GM23338 (cell line): ENCODE measurements around the gene CACHD1. TPM values are rescaled to one million over a fixed set of nuclear protein-coding genes. Genes with fewer than 3 reads are reported as not detected.

Experiments used
- ATAC-seq: fragments of 200-7000 bp; cut with Tn5 transposase; 3 replicates; pipeline ENCODE4 v1.9.1; 2020
- DNase-seq: peaks from one replicate; pipeline ENCODE4 v3.0.0-alpha.2; 2015; ENCODE audit warnings: low spot score
- H2AFZ ChIP-seq: fragments of 200-600 bp; sonication (generic); 2 replicates; pipeline ENCODE4 v1.8.0; 2016; ENCODE audit warnings: antibody characterized with exemption, mild to moderate bottlenecking, moderate library complexity
- H3F3A ChIP-seq: fragments of 200-600 bp; sonication (generic); replicated peaks from 2 replicates; pipeline ENCODE4 v1.8.0; 2017; ENCODE audit warnings: antibody characterized with exemption, mixed run types, low read depth
- H3K27ac ChIP-seq: fragments of 200-600 bp; sonication (generic); 2 replicates; pipeline ENCODE4 v1.6.1; 2016; ENCODE audit warnings: low read depth
- H3K27me3 ChIP-seq: fragments of 200-600 bp; sonication (generic); 2 replicates; pipeline ENCODE4 v1.8.0; 2016; ENCODE audit warnings: mild to moderate bottlenecking, mixed run types, moderate library complexity; ENCODE audit not compliant: insufficient read depth
- H3K36me3 ChIP-seq: fragments of 200-600 bp; sonication (generic); 2 replicates; pipeline ENCODE4 v1.8.0; 2016; ENCODE audit warnings: mild to moderate bottlenecking; ENCODE audit not compliant: insufficient read depth
- H3K4me1 ChIP-seq: fragments of 200-600 bp; sonication (generic); 2 replicates; pipeline ENCODE4 v1.8.0; 2016; ENCODE audit warnings: mild to moderate bottlenecking, moderate library complexity; ENCODE audit not compliant: insufficient read depth
- H3K4me2 ChIP-seq: fragments of 200-600 bp; sonication (generic); 2 replicates; pipeline ENCODE4 v1.7.1; 2017; ENCODE audit warnings: mixed run types
- H3K4me3 ChIP-seq: fragments of 200-600 bp; sonication (generic); 2 replicates; pipeline ENCODE4 v1.6.1; 2016; ENCODE audit warnings: mixed run types
- H3K79me2 ChIP-seq: fragments of 200-600 bp; sonication (generic); replicated peaks from 2 replicates; pipeline ENCODE4 v1.8.0; 2017; ENCODE audit warnings: mild to moderate bottlenecking; ENCODE audit not compliant: insufficient read depth
- H3K9me2 ChIP-seq: fragments of 200-600 bp; sonication (generic); 2 replicates; pipeline ENCODE4 v1.8.0; 2017; ENCODE audit not compliant: insufficient read depth
- H4K20me1 ChIP-seq: fragments of 200-600 bp; sonication (generic); replicated peaks from 2 replicates; pipeline ENCODE4 v1.8.0; 2017; ENCODE audit warnings: mild to moderate bottlenecking; ENCODE audit not compliant: insufficient read depth
- H3K27ac Mint-ChIP-seq: 2 replicates; pipeline ENCODE4 v1.8.0; 2020; ENCODE audit warnings: inconsistent platforms, mild to moderate bottlenecking, moderate library complexity, mixed read lengths
- H3K27me3 Mint-ChIP-seq: 3 replicates; pipeline ENCODE4 v1.8.0; 2022; ENCODE audit warnings: low read depth, mild to moderate bottlenecking, moderate library complexity, mixed read lengths, inconsistent platforms; ENCODE audit not compliant: insufficient read depth, poor library complexity
- H3K36me3 Mint-ChIP-seq: 3 replicates; pipeline ENCODE4 v1.8.0; 2021; ENCODE audit warnings: low read depth, mild to moderate bottlenecking, inconsistent platforms, moderate library complexity, mixed read lengths
- H3K4me1 Mint-ChIP-seq: 3 replicates; pipeline ENCODE4 v1.8.0; 2020; ENCODE audit warnings: mild to moderate bottlenecking, inconsistent platforms, mixed read lengths
- H3K4me3 Mint-ChIP-seq: 3 replicates; pipeline ENCODE4 v1.8.0; 2021; ENCODE audit warnings: moderate library complexity, mild to moderate bottlenecking, inconsistent platforms, mixed read lengths
- H3K9me3 Mint-ChIP-seq: 3 replicates; pipeline ENCODE4 v1.8.0; 2020; ENCODE audit warnings: moderate library complexity, mild to moderate bottlenecking, inconsistent platforms, mixed read lengths
- CREB1 ChIP-seq: fragments of 250-450 bp; sonication (Bioruptor Pico); IDR thresholded peaks from 2 replicates; pipeline ENCODE4 v1.5.0; 2020; ENCODE audit warnings: low read depth, mild to moderate bottlenecking, moderate library complexity
- EZH2 ChIP-seq: fragments of 200-600 bp; sonication (generic); IDR thresholded peaks from one replicate; pipeline ENCODE4 v1.8.0; 2017; ENCODE audit warnings: antibody characterized with exemption, mild to moderate bottlenecking, low read depth; ENCODE audit not compliant: unreplicated experiment
- EZH2phosphoT487 ChIP-seq: fragments of 200-600 bp; sonication (generic); IDR thresholded peaks from one replicate; pipeline ENCODE4 v1.8.1; 2018; ENCODE audit warnings: antibody characterized with exemption; ENCODE audit not compliant: unreplicated experiment
- JUNB ChIP-seq: IDR thresholded peaks from one replicate; pipeline ENCODE4 v1.6.1; 2016; ENCODE audit warnings: antibody characterized with exemption; ENCODE audit not compliant: unreplicated experiment
- NANOG ChIP-seq: IDR thresholded peaks from 2 replicates; pipeline ENCODE4 v1.6.1; 2016; ENCODE audit warnings: antibody characterized with exemption, borderline replicate concordance
- POLR2AphosphoS5 ChIP-seq: IDR thresholded peaks from 2 replicates; pipeline ENCODE4 v1.6.1; 2016; ENCODE audit warnings: antibody characterized with exemption, low read depth
- STAT1 ChIP-seq: IDR thresholded peaks from one replicate; pipeline ENCODE4 v1.6.1; 2016; ENCODE audit warnings: antibody characterized with exemption; ENCODE audit not compliant: unreplicated experiment
- ZNF114 ChIP-seq: fragments of 250-450 bp; sonication (Bioruptor Pico); IDR thresholded peaks from 2 replicates; pipeline ENCODE4 v1.5.0; 2020; ENCODE audit warnings: mild to moderate bottlenecking, moderate library complexity
- polyA plus RNA-seq: library from polyadenylated mRNA; unstranded; fragments of >200 nt; fragmentation: Nextera tagmentation; extraction: Ambion mirVana; gene quantifications from 2 replicates; pipeline ENCODE4 v1.2.1, GENCODE V29; 2016
- total RNA-seq: library from RNA; depleted of rRNA; stranded (reverse); fragments of >200 nt; shearing (Covaris generic); gene quantifications from 2 replicates; pipeline ENCODE4 v1.2.3, GENCODE V29; 2014
- TF ChIP-seq, protein P1 (sequence below), 2 experiments: fragments of 200-600 bp in 1 of 2; sonication (generic) in 1 of 2; conservative IDR thresholded peaks; 2 replicates each; pipeline versions ENCODE4 v1.5.1 to v1.6.1; 2016 to 2017; ENCODE audit warnings: antibody characterized with exemption in 2 of 2, low read depth in 2 of 2, mild to moderate bottlenecking in 2 of 2, moderate library complexity in 1 of 2
- TF ChIP-seq, protein P2 (sequence below): IDR thresholded peaks from one replicate; pipeline ENCODE4 v1.6.1; 2018; ENCODE audit warnings: antibody characterized with exemption; ENCODE audit not compliant: unreplicated experiment
- TF ChIP-seq, protein P3 (sequence below): IDR thresholded peaks from 2 replicates; pipeline ENCODE4 v1.6.1; 2016; ENCODE audit warnings: antibody characterized with exemption

CACHD1 gene
- total and polyA plus RNA-seq, 2 experiments from 2014 or later, result 12.6 to 43.7 TPM

- H3K4me3 Mint-ChIP-seq, result no peak overlapping the region
- no peaks in the 10 kb centered on the region for H3K9me2 ChIP-seq
- H2AFZ ChIP-seq, result no peak overlapping the region
- H3K27me3 ChIP-seq, result no peaks in the 10 kb centered on the region
- no peak overlapping the region for H3K4me2 ChIP-seq
- DNase-seq (peak; percentile 51), ATAC-seq (no peak)
- no peaks in the 10 kb centered on the region for H3K9me3 Mint-ChIP-seq
- H3K4me1 Mint-ChIP-seq, result no peaks in the 10 kb centered on the region
- H3K79me2 ChIP-seq, result no peaks in the 10 kb centered on the region
- no peaks in the 10 kb centered on the region for H3K4me1 ChIP-seq
- no peaks in the 10 kb centered on the region for H3K27me3 Mint-ChIP-seq
- H3K27ac ChIP-seq, result no peak overlapping the region
- TF ChIP-seq, protein P1, sequence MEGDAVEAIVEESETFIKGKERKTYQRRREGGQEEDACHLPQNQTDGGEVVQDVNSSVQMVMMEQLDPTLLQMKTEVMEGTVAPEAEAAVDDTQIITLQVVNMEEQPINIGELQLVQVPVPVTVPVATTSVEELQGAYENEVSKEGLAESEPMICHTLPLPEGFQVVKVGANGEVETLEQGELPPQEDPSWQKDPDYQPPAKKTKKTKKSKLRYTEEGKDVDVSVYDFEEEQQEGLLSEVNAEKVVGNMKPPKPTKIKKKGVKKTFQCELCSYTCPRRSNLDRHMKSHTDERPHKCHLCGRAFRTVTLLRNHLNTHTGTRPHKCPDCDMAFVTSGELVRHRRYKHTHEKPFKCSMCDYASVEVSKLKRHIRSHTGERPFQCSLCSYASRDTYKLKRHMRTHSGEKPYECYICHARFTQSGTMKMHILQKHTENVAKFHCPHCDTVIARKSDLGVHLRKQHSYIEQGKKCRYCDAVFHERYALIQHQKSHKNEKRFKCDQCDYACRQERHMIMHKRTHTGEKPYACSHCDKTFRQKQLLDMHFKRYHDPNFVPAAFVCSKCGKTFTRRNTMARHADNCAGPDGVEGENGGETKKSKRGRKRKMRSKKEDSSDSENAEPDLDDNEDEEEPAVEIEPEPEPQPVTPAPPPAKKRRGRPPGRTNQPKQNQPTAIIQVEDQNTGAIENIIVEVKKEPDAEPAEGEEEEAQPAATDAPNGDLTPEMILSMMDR (conservative IDR thresholded peaks at IDR 0.05; ENCODE audit: low read depth in 2 of 2), result peak; percentile 60
- no peak for TF ChIP-seq CREB1 (CRISPR knock-in tag)
- peaks cover 50% of the 10 kb centered on the region for H3K36me3 ChIP-seq
- H3K36me3 Mint-ChIP-seq, result peaks cover 85% of the 10 kb centered on the region
- H3K27ac Mint-ChIP-seq, result no peak overlapping the region
- H3F3A ChIP-seq, result no peaks in the 10 kb centered on the region; the same call in 1 of the 2 replicates
- H4K20me1 ChIP-seq, result peaks cover 5% of the 10 kb centered on the region; the same call in 1 of the 2 replicates
- no peak overlapping the region for H3K4me3 ChIP-seq
Measured at GRCh38 chr1:64675718-64676345, 205.9 kb downstream of the CACHD1 start.

DNA sequence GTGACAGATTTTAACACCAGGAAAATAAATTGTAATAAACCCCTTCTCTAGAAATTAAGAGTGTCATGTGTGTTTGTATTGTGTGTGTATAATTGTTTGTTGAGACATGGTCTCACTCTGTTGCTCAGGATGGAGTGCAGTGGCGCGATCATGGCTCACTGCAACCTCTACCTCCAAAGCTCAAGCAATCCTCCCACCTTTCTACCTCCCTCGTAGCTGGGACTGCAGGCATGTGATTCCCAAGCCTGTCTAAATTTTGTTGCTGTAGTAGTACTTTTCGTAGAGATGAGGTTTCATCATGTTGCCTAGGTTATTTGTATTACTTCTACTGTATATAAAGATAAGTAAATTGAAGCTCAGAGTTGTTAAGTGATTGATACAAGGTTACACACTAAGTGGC, 206.5 kb downstream of the CACHD1 start:
- DNase-seq, result no peak
- Mint-ChIP-seq H3K36me3 (peaks cover 89% of the 10 kb centered on the region), H3K27ac (no peak overlapping the region), H3K27me3 (no peaks in the 10 kb centered on the region), H3K9me3 (no peaks in the 10 kb centered on the region), H3K4me1 (no peaks in the 10 kb centered on the region), H3K4me3 (no peak overlapping the region)
- Histone ChIP-seq H3K79me2 (no peaks in the 10 kb centered on the region), H3K4me3 (no peak overlapping the region), H4K20me1 (peaks cover under 1% of the 10 kb centered on the region; the same call in 1 of the 2 replicates), H3K4me1 (no peaks in the 10 kb centered on the region), H3F3A (no peaks in the 10 kb centered on the region; the same call in 1 of the 2 replicates), H3K27me3 (no peaks in the 10 kb centered on the region), H2AFZ (no peak overlapping the region), H3K27ac (no peak overlapping the region), H3K4me2 (no peak overlapping the region), H3K36me3 (peaks cover 54% of the 10 kb centered on the region), H3K9me2 (no peaks in the 10 kb centered on the region)
- ATAC-seq, result no peak
- TF ChIP-seq, protein P2, sequence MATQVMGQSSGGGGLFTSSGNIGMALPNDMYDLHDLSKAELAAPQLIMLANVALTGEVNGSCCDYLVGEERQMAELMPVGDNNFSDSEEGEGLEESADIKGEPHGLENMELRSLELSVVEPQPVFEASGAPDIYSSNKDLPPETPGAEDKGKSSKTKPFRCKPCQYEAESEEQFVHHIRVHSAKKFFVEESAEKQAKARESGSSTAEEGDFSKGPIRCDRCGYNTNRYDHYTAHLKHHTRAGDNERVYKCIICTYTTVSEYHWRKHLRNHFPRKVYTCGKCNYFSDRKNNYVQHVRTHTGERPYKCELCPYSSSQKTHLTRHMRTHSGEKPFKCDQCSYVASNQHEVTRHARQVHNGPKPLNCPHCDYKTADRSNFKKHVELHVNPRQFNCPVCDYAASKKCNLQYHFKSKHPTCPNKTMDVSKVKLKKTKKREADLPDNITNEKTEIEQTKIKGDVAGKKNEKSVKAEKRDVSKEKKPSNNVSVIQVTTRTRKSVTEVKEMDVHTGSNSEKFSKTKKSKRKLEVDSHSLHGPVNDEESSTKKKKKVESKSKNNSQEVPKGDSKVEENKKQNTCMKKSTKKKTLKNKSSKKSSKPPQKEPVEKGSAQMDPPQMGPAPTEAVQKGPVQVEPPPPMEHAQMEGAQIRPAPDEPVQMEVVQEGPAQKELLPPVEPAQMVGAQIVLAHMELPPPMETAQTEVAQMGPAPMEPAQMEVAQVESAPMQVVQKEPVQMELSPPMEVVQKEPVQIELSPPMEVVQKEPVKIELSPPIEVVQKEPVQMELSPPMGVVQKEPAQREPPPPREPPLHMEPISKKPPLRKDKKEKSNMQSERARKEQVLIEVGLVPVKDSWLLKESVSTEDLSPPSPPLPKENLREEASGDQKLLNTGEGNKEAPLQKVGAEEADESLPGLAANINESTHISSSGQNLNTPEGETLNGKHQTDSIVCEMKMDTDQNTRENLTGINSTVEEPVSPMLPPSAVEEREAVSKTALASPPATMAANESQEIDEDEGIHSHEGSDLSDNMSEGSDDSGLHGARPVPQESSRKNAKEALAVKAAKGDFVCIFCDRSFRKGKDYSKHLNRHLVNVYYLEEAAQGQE, result no peak
- no peak for TF ChIP-seq STAT1
- TF ChIP-seq CREB1 (CRISPR knock-in tag), result no peak
- TF ChIP-seq, protein P3, sequence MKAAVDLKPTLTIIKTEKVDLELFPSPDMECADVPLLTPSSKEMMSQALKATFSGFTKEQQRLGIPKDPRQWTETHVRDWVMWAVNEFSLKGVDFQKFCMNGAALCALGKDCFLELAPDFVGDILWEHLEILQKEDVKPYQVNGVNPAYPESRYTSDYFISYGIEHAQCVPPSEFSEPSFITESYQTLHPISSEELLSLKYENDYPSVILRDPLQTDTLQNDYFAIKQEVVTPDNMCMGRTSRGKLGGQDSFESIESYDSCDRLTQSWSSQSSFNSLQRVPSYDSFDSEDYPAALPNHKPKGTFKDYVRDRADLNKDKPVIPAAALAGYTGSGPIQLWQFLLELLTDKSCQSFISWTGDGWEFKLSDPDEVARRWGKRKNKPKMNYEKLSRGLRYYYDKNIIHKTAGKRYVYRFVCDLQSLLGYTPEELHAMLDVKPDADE, result no peak
- TF ChIP-seq EZH2, result no peak
- no peak for TF ChIP-seq ZNF114
- TF ChIP-seq JUNB, result no peak
- no peak for TF ChIP-seq EZH2phosphoT487
- no peak for TF ChIP-seq POLR2AphosphoS5
- no peak for TF ChIP-seq NANOG
